Lower leg skin (tissue), 4 donors: ENCODE data around the gene MAPKAPK2. TPM values are rescaled to one million over a fixed set of nuclear protein-coding genes. Genes with fewer than 3 reads are reported as not detected.
A peak's percentile ranks its signal among the peaks of the same experiment; 100 is the strongest.

Experiments
- DNase-seq, 2 donors: peaks; one replicate each; pipeline ENCODE4 v3.0.0-alpha.2; 2019; ENCODE audit warnings: low spot score in 2 of 2
- H3K4me3 ChIP-seq: fragments of 200-600 bp; sonication (generic); 2 replicates; pipeline ENCODE4 v1.5.1; 2017; ENCODE audit warnings: mild to moderate bottlenecking, low read depth; ENCODE audit not compliant: poor library complexity, severe bottlenecking
- POLR2A ChIP-seq, 2 donors: fragments of 450-650 bp; IDR thresholded peaks; one replicate each; pipeline ENCODE4 v1.6.1; 2016 to 2017; ENCODE audit warnings: antibody characterized with exemption in 2 of 2, mild to moderate bottlenecking in 1 of 2, moderate library complexity in 1 of 2
- WGBS, 2 donors: methylation state at CpG; one replicate each; pipeline ENCODE4 v1.1.5; 2018; 5-methylcytosine and 5-hydroxymethylcytosine counted together
- intact Hi-C: fragments of 100-400 bp; cut with DNase I; formaldehyde crosslinking; loops from one replicate; pipeline ENCODE4 v1.15.0; 2023; ENCODE audit warnings: low total_unique reads
- total RNA-seq, 4 donors: library from RNA; depleted of rRNA; stranded (reverse); fragments of >200 nt; gene quantifications; one replicate each; pipeline ENCODE4 v1.1.0, GENCODE V29; 2016
- TF ChIP-seq, protein P1 (sequence below), 3 donors: fragments of 450-650 bp; IDR thresholded peaks; one replicate each; pipeline ENCODE4 v1.5.1; 2016; ENCODE audit warnings: antibody characterized with exemption in 3 of 3, mild to moderate bottlenecking in 3 of 3, moderate library complexity in 2 of 3

MAPKAPK2 gene
- total RNA-seq, 4 donors from 2014 or later = 40.0 to 62.4 (median 52.4) TPM

- WGBS, 2 donors = 76 to 85% methylated on average over 14 of the region's 14 CpGs
- no peak for DNase-seq
- no peak overlapping the region for H3K4me3 ChIP-seq
- no peak for TF ChIP-seq POLR2A (IDR thresholded peaks at IDR 0.05)
- TF ChIP-seq, protein P1, sequence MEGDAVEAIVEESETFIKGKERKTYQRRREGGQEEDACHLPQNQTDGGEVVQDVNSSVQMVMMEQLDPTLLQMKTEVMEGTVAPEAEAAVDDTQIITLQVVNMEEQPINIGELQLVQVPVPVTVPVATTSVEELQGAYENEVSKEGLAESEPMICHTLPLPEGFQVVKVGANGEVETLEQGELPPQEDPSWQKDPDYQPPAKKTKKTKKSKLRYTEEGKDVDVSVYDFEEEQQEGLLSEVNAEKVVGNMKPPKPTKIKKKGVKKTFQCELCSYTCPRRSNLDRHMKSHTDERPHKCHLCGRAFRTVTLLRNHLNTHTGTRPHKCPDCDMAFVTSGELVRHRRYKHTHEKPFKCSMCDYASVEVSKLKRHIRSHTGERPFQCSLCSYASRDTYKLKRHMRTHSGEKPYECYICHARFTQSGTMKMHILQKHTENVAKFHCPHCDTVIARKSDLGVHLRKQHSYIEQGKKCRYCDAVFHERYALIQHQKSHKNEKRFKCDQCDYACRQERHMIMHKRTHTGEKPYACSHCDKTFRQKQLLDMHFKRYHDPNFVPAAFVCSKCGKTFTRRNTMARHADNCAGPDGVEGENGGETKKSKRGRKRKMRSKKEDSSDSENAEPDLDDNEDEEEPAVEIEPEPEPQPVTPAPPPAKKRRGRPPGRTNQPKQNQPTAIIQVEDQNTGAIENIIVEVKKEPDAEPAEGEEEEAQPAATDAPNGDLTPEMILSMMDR (IDR thresholded peaks at IDR 0.05) = no peak
- intact Hi-C loops = no loop called here
Observed at GRCh38 chr1:206768472-206769303, 84.0 kb downstream of the MAPKAPK2 start.

DNA sequence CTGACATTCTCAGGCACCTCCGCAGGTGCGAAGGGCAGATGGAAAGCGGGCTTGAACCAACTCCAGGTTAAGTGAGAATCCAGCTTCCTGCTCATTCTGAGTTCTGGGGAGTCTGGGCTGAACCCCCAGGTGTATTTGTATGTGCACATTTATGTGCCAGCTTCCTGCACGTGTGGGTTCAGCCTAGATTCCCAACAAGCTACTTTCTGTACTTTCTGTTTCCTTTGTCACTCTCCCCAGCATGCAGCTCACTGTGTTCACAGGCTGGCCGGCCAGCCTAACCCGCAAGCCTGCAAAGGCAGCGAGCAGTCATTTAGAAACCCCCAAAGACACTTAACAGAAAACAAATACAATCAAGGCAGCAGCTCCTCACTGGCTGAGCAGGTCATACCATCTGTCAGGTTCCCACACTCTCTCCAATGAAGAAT is 84.6 kb downstream of the MAPKAPK2 start:
- no peak for DNase-seq
- no peak overlapping the region for H3K4me3 ChIP-seq
- TF ChIP-seq POLR2A (IDR thresholded peaks at IDR 0.05) = no peak
- WGBS, 2 donors = 85 to 93% methylated on average over 7 of the region's 7 CpGs
- intact Hi-C loops = no loop called here

GRCh38 chr1:206770531-206771337 is 86.0 kb downstream of the MAPKAPK2 start, which contains the start of gene IL19:
Gene IL19, plus strand, starts transcription at chr1:206770773. Its CDS starts 65,890 bp downstream, at chr1:206836663.
- TF ChIP-seq, protein P1 (IDR thresholded peaks at IDR 0.05) = no peak
- TF ChIP-seq POLR2A (IDR thresholded peaks at IDR 0.05) = no peak
- DNase-seq = no peak
- WGBS, 2 donors = 56 to 58% methylated on average over 9 of the region's 9 CpGs
- no peak within 1 kb of the TSS for H3K4me3 ChIP-seq
- intact Hi-C loops = no loop called here

- intact Hi-C loops = no loop called here
- no peak overlapping the region for H3K4me3 ChIP-seq
- TF ChIP-seq, protein P1 (IDR thresholded peaks at IDR 0.05) = no peak
- no peak for TF ChIP-seq POLR2A (IDR thresholded peaks at IDR 0.05)
- DNase-seq = no peak
- WGBS, 2 donors = 58 to 59% methylated on average over 4 of the region's 4 CpGs
Observed at GRCh38 chr1:206771338-206771692, 86.6 kb downstream of the MAPKAPK2 start.

GRCh38 chr1:206772243-206772937 is 87.7 kb downstream of the MAPKAPK2 start, which contains the start of gene IL10:
Gene IL10, minus strand, starts transcription at chr1:206772494. Its CDS starts 59 bp downstream, at chr1:206772435.
- peak in 1 of 2 donors; percentile 31 for DNase-seq
- H3K4me3 ChIP-seq = no peak within 1 kb of the TSS
- intact Hi-C loops = no loop called here
- TF ChIP-seq POLR2A (IDR thresholded peaks at IDR 0.05) = no peak
- TF ChIP-seq, protein P1 (IDR thresholded peaks at IDR 0.05) = no peak
- WGBS, 2 donors = 78 to 81% methylated on average over 8 of the region's 8 CpGs
